Fibroblast of villous mesenchyme (primary cell): ENCODE data around the gene TMEM38B. TPM values are rescaled to one million over a fixed set of nuclear protein-coding genes. Genes with fewer than 3 reads are reported as not detected.

Experiments
- DNase-seq: peaks from one replicate; pipeline ENCODE4 v3.0.0-alpha.2; 2010; ENCODE audit warnings: low read depth
- H3K4me3 ChIP-seq: 2 replicates; pipeline ENCODE4 v1.5.1; 2011; ENCODE audit warnings: low read depth, mild to moderate bottlenecking, low read length
- total RNA-seq: library from RNA; depleted of rRNA; stranded (reverse); fragments of >200 nt; gene quantifications from 2 replicates; pipeline ENCODE4 v1.2.3, GENCODE V29; 2012
- TF ChIP-seq, protein P1 (sequence below): IDR thresholded peaks from 2 replicates; pipeline ENCODE4 v1.5.1; 2012; ENCODE audit warnings: low read depth, mild to moderate bottlenecking, low read length; ENCODE audit not compliant: insufficient read depth

The TMEM38B gene
- total RNA-seq, 1 donor = 20.7 TPM

- H3K4me3 ChIP-seq = no peak overlapping the region
- TF ChIP-seq, protein P1, sequence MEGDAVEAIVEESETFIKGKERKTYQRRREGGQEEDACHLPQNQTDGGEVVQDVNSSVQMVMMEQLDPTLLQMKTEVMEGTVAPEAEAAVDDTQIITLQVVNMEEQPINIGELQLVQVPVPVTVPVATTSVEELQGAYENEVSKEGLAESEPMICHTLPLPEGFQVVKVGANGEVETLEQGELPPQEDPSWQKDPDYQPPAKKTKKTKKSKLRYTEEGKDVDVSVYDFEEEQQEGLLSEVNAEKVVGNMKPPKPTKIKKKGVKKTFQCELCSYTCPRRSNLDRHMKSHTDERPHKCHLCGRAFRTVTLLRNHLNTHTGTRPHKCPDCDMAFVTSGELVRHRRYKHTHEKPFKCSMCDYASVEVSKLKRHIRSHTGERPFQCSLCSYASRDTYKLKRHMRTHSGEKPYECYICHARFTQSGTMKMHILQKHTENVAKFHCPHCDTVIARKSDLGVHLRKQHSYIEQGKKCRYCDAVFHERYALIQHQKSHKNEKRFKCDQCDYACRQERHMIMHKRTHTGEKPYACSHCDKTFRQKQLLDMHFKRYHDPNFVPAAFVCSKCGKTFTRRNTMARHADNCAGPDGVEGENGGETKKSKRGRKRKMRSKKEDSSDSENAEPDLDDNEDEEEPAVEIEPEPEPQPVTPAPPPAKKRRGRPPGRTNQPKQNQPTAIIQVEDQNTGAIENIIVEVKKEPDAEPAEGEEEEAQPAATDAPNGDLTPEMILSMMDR = no peak
- DNase-seq = no peak
Observed at GRCh38 chr9:105658351-105658750, 36.0 kb upstream of the TMEM38B start.

DNA sequence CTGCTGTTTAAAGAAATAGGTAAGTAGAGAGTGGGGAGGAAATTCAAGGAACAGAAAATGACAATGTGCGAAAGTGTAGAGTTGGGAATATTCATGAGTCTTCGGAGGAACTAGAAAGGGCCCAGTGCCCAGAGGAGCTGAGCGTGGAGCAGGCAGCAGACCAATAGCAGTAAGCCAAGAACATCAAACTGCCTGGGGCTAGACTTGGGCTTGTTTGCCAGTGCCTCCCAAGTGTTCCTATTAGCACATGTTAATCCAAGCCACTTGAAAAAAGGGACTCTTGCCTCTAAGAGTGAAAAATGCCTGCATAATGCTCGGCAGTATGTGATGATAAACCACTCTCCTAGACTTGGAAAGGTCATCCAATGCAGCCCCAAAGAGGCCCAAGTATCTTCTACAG, 33.3 kb upstream of the TMEM38B start:
- H3K4me3 ChIP-seq = no peak overlapping the region
- no peak for DNase-seq
- TF ChIP-seq, protein P1 = no peak

DNA sequence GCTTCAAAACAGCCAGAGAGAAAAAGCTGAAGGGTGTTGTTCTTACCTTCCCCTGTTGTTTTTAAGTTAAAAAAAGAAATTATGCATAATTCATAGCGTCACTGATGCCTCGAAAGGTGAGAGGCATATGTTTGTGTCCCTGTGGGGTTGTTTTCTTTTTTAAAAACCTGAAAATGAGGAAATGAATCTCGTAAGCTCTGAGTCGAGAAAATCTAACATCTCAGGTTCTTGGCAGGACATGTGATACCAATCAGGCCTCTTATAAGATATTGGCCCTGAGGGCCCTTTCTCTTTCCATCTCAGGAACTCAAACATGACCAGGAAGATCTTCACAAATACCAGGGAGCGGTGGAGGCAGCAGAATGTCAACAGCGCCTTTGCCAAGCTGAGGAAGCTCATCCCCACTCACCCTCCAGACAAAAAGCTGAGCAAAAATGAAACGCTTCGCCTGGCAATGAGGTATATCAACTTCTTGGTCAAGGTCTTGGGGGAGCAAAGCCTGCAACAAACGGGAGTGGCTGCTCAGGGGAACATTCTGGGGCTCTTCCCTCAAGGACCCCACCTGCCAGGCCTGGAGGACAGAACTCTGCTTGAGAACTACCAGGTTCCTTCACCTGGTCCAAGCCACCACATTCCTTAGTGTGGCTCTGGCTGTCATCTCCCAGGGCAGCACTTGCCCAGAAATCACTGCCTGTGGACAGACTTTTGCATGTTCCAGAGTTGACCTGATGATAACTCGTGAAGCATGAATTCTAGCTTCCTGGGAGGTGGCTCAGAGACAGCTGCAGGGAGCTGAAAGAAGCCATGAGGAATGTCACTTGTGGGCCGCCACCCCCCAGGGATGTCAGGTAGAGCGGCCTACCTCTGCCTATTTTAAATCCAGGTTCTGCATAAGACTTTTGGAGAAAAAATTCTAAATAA, 31.9 kb upstream of the TMEM38B start, which contains the start of gene TAL2:
TAL2 (plus strand) TSS at position 274 of the 921 bp plus-strand sequence; CDS start at position 314, 40 bp downstream.
- DNase-seq = no peak
- H3K4me3 ChIP-seq = no peak within 1 kb of the TSS
- TF ChIP-seq, protein P1 = no peak

GRCh38 chr9:105663914-105664313, 30.4 kb upstream of the TMEM38B start:
- DNase-seq = no peak
- TF ChIP-seq, protein P1 = no peak
- no peak overlapping the region for H3K4me3 ChIP-seq

GRCh38 chr9:105667867-105668266, 26.5 kb upstream of the TMEM38B start:
- TF ChIP-seq, protein P1 = no peak
- DNase-seq = no peak
- H3K4me3 ChIP-seq = no peak overlapping the region

DNA sequence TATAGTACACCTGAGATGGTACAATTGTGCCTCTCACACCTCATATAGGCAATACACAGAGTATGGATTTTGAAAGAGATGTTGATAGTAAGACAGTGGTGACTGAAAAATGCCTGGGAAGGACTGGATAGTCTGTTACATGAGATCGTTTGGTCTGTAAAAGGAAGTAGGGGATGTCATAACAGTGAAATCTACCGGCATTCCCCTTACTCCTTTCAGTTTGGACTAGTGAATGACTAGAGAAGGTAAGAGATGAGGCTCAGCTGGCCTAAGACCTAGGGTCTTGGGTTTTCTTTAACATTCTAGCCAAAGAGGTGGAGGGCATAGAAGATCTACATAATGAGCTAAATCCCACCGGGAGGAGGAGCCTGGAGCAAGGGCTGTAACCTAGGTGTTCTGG, 24.0 kb upstream of the TMEM38B start:
- H3K4me3 ChIP-seq = no peak overlapping the region
- TF ChIP-seq, protein P1 = no peak
- DNase-seq = no peak

DNA sequence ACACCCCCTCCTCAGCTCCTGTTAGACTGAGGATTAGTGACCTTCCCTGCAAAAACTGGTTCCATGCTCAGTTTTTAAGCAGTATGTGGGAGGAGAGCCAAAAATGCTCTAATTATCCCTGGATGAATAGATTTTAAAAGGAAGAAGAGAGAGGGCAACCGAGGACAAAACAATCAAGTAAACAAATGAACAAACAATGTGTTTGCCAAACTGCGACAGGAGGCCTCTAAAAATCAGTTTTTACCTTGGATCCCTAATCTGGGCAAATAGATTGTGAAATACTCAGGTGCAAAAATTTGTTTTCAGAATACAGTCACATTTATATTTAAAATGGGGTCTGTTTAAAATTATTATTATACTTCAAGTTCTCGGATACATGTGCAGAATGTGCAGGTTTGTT, 23.6 kb upstream of the TMEM38B start:
- H3K4me3 ChIP-seq = no peak overlapping the region
- TF ChIP-seq, protein P1 = no peak
- DNase-seq = no peak
